Measurements from ENCODE around the gene FRMD8.

The FRMD8 gene

GRCh38 chr11:65363770-65364169, 22.7 kb upstream of the FRMD8 start:
- no peaks in the 10 kb centered on the region for H3K36me3 Mint-ChIP-seq (ENCODE audit: low read depth)
- TF ChIP-seq CTCF (IDR thresholded peaks at IDR 0.05; ENCODE audit: unreplicated experiment in 3 of 3): no peak
- peaks cover 6% of the 10 kb centered on the region for H3K4me1 Mint-ChIP-seq
- no peak overlapping the region for H3K27ac Mint-ChIP-seq
- H3K9me3 Mint-ChIP-seq: no peaks in the 10 kb centered on the region
- H3K27me3 Mint-ChIP-seq (ENCODE audit: low read depth): peaks cover 7% of the 10 kb centered on the region
- H3K4me3 Mint-ChIP-seq: no peak overlapping the region

- TF ChIP-seq CTCF (IDR thresholded peaks at IDR 0.05; ENCODE audit: unreplicated experiment in 3 of 3): peak; percentile 69 to 83 (median 73)
- no peaks in the 10 kb centered on the region for H3K36me3 Mint-ChIP-seq (ENCODE audit: low read depth)
These were observed 20.1 kb upstream of the FRMD8 start for GRCh38 chr11:65366340-65366773.

GRCh38 chr11:65370659-65371049, 15.8 kb upstream of the FRMD8 start:
- Mint-ChIP-seq H3K4me1 (peaks cover 14% of the 10 kb centered on the region), H3K9me3 (no peaks in the 10 kb centered on the region), H3K27ac (peak overlapping the region in 1 of 3 experiments; percentile 1), H3K27me3 (ENCODE audit: low read depth) (peaks cover 21% of the 10 kb centered on the region), H3K36me3 (ENCODE audit: low read depth) (no peaks in the 10 kb centered on the region), H3K4me3 (no peak overlapping the region)
- TF ChIP-seq CTCF (IDR thresholded peaks at IDR 0.05; ENCODE audit: unreplicated experiment in 3 of 3): no peak

More at GRCh38 chr11:65366340-65366773, 20.1 kb upstream of the FRMD8 start:
- H3K27ac Mint-ChIP-seq: peak overlapping the region in 2 of 3 experiments; percentile 24 to 32
- H3K4me1 Mint-ChIP-seq: peaks cover 14% of the 10 kb centered on the region
- no peaks in the 10 kb centered on the region for H3K9me3 Mint-ChIP-seq
- no peak overlapping the region for H3K4me3 Mint-ChIP-seq
- H3K27me3 Mint-ChIP-seq (ENCODE audit: low read depth): peaks cover 11% of the 10 kb centered on the region

GRCh38 chr11:65373839-65374580, 12.4 kb upstream of the FRMD8 start:
- Mint-ChIP-seq H3K27ac (peak overlapping the region in 1 of 3 experiments; percentile 58), H3K4me3 (no peak overlapping the region), H3K27me3 (ENCODE audit: low read depth) (peaks cover 17% of the 10 kb centered on the region), H3K9me3 (no peaks in the 10 kb centered on the region), H3K36me3 (ENCODE audit: low read depth) (no peaks in the 10 kb centered on the region), H3K4me1 (peaks cover 8% of the 10 kb centered on the region)
- TF ChIP-seq CTCF (IDR thresholded peaks at IDR 0.05; ENCODE audit: unreplicated experiment in 3 of 3): no peak

GRCh38 chr11:65375012-65375411, 11.4 kb upstream of the FRMD8 start:
- no peak for TF ChIP-seq CTCF (IDR thresholded peaks at IDR 0.05; ENCODE audit: unreplicated experiment in 3 of 3)
- Mint-ChIP-seq H3K9me3 (no peaks in the 10 kb centered on the region), H3K4me1 (peaks cover 8% of the 10 kb centered on the region), H3K4me3 (no peak overlapping the region), H3K36me3 (ENCODE audit: low read depth) (no peaks in the 10 kb centered on the region), H3K27me3 (ENCODE audit: low read depth) (peaks cover 17% of the 10 kb centered on the region), H3K27ac (peak overlapping the region in 1 of 3 experiments; percentile 56)
